Stimulated activated CD4-positive, alpha-beta T cell treated with anti-CD3 and anti-CD28 coated beads, TNF-alpha, amount 100 ng/mL, for 24 hours (primary cell): Measurements from ENCODE around the gene UBE2L3.
A peak's percentile ranks its signal among the peaks of the same experiment; 100 is the strongest.
"Not testable (repeated sequence)": the region's sequence is repeated elsewhere in the genome, so short reads cannot be mapped to it uniquely, and the experiment has no call there.

Source experiments
- DNase-seq, 3 experiments: peaks; one replicate each; pipeline ENCODE4 v3.0.0-alpha.2; 2020; ENCODE audit warnings: low read depth in 3 of 3

Gene UBE2L3

GRCh38 chr22:21567456-21568346, at the start of gene UBE2L3:
Gene UBE2L3, plus strand, starts transcription at chr22:21567714. Its CDS starts 31 bp downstream, at chr22:21567745.
- DNase-seq, result peak; percentile 66 to 84 (median 72)

- DNase-seq, result not testable (repeated sequence)
These were observed 40.6 kb upstream of the UBE2L3 start for GRCh38 chr22:21526705-21527500.

GRCh38 chr22:21531525-21531924, 36.0 kb upstream of the UBE2L3 start:
- DNase-seq, result not testable (repeated sequence)

- not testable (repeated sequence) for DNase-seq
These were observed 34.5 kb upstream of the UBE2L3 start for GRCh38 chr22:21532863-21533648.

GRCh38 chr22:21539862-21540261, 27.7 kb upstream of the UBE2L3 start:
- not testable (repeated sequence) for DNase-seq

GRCh38 chr22:21544432-21545322, 22.8 kb upstream of the UBE2L3 start:
- DNase-seq, result not testable (repeated sequence)

GRCh38 chr22:21549558-21549957, 18.0 kb upstream of the UBE2L3 start:
- DNase-seq, result not testable (repeated sequence)

- not testable (repeated sequence) for DNase-seq
These were observed 17.4 kb upstream of the UBE2L3 start for GRCh38 chr22:21550008-21550677.

- not testable (repeated sequence) for DNase-seq
These were observed 16.9 kb upstream of the UBE2L3 start for GRCh38 chr22:21550678-21551047.

GRCh38 chr22:21551361-21551760, 16.2 kb upstream of the UBE2L3 start, which contains the start of gene RIMBP3C:
Gene RIMBP3C, minus strand, starts transcription at chr22:21551461. Its CDS starts 485 bp downstream, at chr22:21550976.
- not testable (repeated sequence) for DNase-seq

GRCh38 chr22:21559345-21560125, 8.0 kb upstream of the UBE2L3 start:
- not testable (repeated sequence) for DNase-seq

- not testable (repeated sequence) for DNase-seq
These were observed 6.9 kb upstream of the UBE2L3 start for GRCh38 chr22:21560657-21561056.

- DNase-seq, result no peak
These were observed 3.6 kb upstream of the UBE2L3 start for GRCh38 chr22:21563912-21564311.

GRCh38 chr22:21564411-21564810, 3.1 kb upstream of the UBE2L3 start:
- no peak for DNase-seq

- DNase-seq, result no peak
These were observed 997 bp downstream of the UBE2L3 start for GRCh38 chr22:21568347-21569075.

GRCh38 chr22:21569076-21569427, 1.5 kb downstream of the UBE2L3 start:
- DNase-seq, result not testable (repeated sequence)

- DNase-seq, result no peak
These were observed 2.1 kb downstream of the UBE2L3 start for GRCh38 chr22:21569459-21570170.

GRCh38 chr22:21570398-21570797, 2.9 kb downstream of the UBE2L3 start:
- DNase-seq, result no peak
